GM21423 (cell line): ENCODE results near the gene WDR76.

ENCODE experiments used
- ATAC-seq: cut with Tn5 transposase; IDR thresholded peaks from one replicate; pipeline ENCODE4 v1.9.1; 2021; ENCODE audit warnings: mild to moderate bottlenecking, moderate library complexity; ENCODE audit not compliant: unreplicated experiment

Gene WDR76

GRCh38 chr15:43911235-43911781 is 84.5 kb downstream of the WDR76 start:
- no peak for ATAC-seq

GRCh38 chr15:43912208-43912607 is 85.4 kb downstream of the WDR76 start:
- no peak for ATAC-seq

DNA sequence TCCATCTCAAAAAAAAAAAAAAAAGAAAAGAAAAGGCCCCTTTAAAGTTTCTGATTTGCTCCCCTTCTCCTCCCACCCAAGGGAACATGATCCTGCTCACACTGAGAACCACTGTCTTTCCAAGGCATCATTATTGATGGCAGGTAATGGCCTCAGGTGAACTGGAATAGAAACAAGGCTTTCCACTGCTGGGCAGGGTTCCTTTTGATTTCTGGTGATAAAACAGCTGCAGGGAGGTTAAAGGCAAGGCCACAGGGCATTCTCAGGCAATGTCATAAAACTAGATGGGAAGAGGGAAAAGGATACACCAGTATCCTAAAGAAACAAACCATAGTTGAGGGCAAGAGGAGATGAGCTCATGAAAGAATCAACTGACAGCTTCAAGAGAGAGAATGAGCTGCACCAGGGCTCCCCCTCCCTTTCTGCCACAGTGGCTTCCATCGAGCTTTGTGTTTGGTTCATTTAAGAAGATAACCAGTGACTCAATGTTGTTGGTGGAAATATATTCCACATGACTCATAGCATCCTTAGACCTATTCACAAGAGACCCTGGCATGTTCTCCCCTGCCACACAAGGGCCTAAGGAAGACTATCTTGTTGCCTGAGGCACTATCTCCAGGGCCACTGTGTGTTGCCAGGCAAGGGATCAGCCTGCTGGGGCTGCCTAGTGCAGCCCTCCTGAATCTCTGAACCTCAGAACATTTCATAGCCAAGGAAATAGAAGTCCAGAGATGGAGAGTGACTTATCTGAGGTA is 86.4 kb downstream of the WDR76 start:
- no peak for ATAC-seq

- ATAC-seq = no peak
Observed at GRCh38 chr15:43913941-43914340, 87.1 kb downstream of the WDR76 start.

DNA sequence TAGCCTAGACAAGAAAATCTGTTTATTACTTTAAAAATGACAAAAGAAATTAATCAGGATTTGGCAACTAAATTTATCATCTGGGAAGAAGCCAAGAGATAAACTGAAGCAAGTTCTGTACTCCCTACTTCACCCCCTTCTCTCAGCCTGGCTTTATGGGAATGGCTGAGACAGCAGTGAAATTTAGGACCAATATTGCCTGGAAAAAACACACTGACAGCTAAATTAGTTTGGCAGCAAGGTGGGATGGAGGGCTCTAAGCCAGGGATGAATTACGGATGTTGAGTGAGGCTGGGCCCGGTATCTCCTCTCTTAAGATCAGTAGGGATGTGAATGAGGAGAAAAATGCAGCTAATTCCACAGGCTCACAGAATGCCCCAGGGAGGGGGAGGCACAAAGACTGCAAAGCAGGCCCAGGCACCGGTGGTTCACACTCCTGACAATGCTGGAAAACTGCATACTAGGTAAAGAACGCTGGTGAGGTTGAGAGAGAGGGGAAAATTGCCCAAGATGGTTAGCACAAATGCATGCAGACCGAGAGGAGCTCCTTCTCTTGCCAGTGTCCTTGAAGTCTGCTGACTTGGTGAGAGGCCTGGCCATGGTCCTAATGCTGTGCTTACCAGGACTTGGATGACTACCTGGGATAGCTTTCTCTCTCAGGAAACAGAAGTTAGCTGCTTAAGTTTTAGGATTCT is 89.0 kb downstream of the WDR76 start:
- ATAC-seq = no peak

DNA sequence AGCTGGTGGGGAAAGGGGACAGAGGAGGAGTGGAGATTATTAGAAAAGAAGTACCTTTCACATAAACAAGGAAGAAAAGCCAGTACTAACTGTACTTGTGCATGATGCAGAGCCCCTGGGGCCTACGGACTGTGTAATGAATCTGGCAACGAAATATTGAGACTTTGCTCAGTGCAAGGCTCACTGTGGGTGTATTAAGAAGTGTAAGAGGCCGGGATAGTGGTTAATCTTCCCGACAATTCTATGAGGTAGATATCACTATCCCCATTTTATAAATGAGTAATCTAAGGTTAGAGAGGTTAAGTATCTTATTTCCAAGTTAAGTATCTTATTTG is 89.5 kb downstream of the WDR76 start:
- ATAC-seq = no peak
